22Rv1 (cell line): Measurements from ENCODE around the gene TPM4.

Experiments
- CTCF ChIP-seq: fragments of 450-650 bp; IDR thresholded peaks from 2 replicates; pipeline ENCODE4 v1.5.1; 2017; ENCODE audit warnings: mild to moderate bottlenecking
- ZFX ChIP-seq: fragments of 450-650 bp; IDR thresholded peaks from 2 replicates; pipeline ENCODE4 v1.6.1; 2017; ENCODE audit warnings: antibody characterized with exemption, borderline replicate concordance

GRCh38 chr19:16043156-16043757, 33.0 kb upstream of the TPM4 start:
- TF ChIP-seq CTCF (no peak), ZFX (no peak)
